Caki2 (cell line): ENCODE data around the gene CCDC88A. TPM values are rescaled to one million over a fixed set of nuclear protein-coding genes. Genes with fewer than 3 reads are reported as not detected.
A peak's percentile ranks its signal among the peaks of the same experiment; 100 is the strongest.
"Not testable (repeated sequence)": the region's sequence is repeated elsewhere in the genome, so short reads cannot be mapped to it uniquely, and the experiment has no call there.

Source experiments
- DNase-seq: peaks from one replicate; pipeline ENCODE4 v3.0.0-alpha.2; 2015; ENCODE audit warnings: low read depth
- in situ Hi-C: cut with HindIII; loops from 2 replicates; pipeline ENCODE4 v1.10.0; 2016; ENCODE audit warnings: low sequenced_read_pairs, low pct_unique_long_range_greater_than_20kb, mixed read lengths
- total RNA-seq: library from RNA; depleted of rRNA; stranded (reverse); fragments of >200 nt; shearing (Covaris generic); gene quantifications from 2 replicates; pipeline ENCODE4 v1.2.3, GENCODE V29; 2014; ENCODE audit warnings: low replicate concordance

CCDC88A gene
- total RNA-seq, 1 experiment from 2014 or later = 18.5 TPM

DNA sequence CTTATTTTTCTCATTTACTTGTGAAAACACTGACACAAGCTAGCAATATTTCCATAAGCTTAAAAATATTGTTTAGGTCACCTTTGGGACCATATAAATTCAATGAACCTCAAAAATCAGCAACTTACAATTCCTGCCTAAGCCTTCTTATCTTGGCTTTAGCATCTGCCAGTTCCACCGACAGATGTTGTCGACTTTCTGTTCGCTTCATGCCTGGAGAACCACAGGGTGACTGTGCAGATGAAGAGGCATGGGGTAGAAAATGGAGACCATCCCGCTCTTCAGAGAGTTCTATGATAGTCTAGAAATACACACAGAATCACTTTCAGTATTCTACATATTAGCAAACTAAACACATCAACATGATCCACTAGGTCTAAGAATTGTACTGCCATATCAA is 64.2 kb downstream of the CCDC88A start:
- in situ Hi-C loops = no loop called here

DNA sequence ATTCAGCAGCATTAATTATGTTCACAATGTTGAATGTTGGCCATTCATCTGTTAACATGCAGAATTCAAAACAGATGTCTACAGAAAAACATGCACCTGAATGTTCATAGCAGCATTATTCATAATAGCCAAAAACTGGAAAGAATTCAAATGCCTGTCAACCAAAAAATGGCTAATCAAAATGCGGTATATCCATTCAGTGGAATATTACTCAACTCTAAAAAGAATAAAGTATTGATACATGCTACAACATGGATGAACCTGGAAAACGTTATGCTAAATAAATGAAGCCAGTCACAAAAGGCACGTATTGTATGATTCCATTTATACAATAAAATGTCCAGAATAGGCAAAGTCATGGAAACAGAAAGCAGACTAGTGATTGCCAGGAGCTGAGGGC is 68.0 kb downstream of the CCDC88A start:
- no peak for DNase-seq
- in situ Hi-C loops = no loop called here

More for the DNA sequence above, 64.2 kb downstream of the CCDC88A start:
- DNase-seq = no peak

DNA sequence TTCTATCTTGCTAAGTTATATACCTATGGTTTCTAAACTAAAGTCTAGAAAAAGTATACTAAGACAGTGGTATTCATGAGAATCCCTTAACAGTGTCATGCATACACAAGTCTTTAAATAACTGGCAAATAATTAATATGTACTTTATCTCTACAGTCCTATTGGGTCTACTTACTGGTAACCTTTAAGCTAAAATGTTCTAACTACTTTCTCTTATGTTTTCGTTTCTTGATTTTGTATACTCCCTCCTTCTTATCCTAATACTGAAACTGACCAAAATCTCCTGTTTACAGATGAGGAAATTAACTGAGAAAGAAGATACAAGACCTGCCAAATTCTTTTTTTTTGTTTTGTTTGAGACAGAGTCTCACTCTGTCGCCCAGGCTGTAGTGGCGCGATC is 74.6 kb downstream of the CCDC88A start:
- in situ Hi-C loops = no loop called here

DNA sequence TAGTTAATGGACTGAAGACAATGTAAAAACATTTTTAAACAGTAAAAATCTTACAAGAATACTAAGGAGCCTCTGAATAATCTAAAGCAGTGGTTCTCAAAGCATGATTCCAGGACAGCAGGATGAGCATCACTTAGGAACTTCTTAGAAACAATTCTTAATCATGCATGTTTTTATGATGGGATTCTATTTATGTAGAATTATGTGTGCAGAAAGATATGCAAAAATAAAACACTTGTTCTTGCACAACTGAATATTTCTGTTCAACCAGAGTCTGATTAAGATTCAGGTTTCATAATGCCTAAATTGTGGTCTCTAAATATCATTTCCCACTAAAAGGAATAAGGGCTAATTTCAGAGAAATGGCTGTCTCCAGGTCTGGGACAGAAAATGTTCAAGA is 81.4 kb downstream of the CCDC88A start:
- no peak for DNase-seq
- in situ Hi-C loops = no loop called here

More for the DNA sequence above, 74.6 kb downstream of the CCDC88A start:
- DNase-seq = no peak

DNA sequence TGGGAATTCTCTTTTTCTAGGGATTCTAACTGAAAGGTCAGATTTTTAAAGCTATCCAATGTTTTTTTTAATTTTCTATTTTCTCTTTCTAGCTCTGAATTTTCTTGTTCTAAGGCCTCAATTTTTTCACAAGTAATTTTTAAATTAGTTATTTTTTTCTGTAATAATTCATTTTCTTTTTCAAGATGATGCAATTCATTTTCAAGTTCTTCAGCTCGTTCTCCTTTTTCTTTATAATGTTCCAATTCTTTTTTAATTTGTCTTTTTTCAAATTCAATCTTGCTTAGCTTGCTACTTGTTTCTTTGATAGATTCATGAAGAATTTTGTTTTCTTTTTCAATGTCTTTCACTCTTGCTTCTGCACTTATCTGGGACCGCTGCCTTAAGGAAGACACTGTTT is 84.9 kb downstream of the CCDC88A start:
- DNase-seq = no peak
- in situ Hi-C loops = no loop called here

DNA sequence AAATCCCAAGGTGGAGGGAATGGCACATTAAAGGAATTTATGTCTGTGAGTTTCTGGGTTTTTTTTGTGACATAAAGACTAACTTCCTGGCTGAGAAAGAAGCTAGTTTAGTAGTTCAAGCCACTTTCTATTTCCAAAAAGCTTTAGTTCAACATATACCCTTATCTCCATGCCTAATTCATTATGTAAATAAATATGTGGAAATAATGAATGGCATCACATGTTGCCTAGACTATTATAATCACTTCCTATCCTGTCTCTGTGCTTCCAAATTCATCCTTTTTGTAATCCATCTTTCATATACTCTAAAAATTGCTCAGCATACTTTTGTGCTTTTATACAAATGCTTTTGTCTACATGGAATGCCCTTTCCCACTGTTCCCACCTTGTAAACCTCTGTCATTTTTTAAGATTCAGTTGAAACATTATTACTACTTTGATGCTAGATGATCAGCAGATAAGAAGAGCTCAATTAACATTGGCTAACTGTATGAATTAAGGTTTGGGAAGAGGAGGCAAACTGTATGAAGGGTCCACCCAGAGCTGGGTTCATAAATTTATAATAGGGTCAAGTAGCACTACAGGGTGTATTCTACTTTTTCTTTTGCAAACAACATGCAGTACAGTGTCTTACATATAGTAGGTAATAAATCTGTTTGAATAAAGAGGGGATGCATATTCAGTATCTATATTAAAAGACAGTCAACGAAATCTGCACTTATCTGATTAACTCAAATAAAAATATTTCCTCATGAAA is 88.9 kb downstream of the CCDC88A start:
- DNase-seq = no peak
- in situ Hi-C loops = no loop called here

DNA sequence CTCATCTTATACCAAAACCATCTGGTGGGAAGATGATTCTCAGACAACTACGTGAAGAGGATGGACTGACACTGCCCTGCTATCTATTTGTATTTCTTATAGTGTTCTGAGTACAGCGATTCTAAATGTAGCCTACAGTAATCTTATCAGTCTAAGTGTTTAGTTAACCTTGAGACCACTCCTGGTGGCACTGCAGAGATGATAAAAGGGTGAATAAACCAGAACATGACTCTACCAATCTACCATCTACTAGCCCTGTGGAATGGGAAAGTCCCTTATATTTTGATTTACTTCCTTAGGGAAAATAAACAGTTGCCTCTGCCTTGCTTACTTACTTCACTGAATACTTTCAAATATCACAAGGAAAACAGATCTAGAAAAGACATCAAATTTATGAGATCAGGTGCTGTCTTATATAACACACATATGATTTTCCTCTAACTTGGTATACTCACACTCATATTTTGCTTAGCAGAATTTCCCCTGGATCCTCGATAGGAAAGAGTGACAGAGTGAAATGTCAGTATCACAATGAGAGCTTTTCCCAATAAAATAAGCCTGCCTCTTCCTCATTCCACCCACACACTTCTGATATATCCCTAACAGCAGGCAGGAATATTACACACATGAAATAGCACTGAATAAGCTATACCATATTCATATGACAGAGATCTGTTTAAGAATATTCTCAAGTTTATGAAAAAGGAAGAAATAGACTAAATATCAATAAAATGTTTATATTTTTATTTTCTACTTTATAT is 92.0 kb downstream of the CCDC88A start:
- in situ Hi-C loops = no loop called here

DNA sequence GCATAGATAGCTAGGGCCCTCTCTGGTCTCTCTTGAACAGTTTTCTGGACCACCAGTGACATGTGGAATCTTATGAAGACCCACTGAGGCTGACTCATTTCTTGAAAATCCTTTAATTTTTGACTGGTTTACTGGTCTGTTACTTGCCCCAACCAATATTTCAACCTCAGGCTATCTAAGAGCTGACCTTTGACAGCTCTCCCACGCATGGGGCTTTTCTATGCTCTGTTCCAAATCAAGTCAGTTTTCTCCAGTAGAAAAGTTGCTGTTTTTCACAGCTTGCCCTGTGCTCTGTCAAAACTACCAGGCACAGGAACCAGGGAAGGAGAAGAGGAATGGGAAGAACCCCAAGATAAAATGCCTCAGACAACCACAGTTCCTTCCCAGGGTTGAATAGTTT is 104.7 kb downstream of the CCDC88A start:
- DNase-seq = no peak
- in situ Hi-C loops = no loop called here

More for the DNA sequence above, 92.0 kb downstream of the CCDC88A start:
- DNase-seq = no peak

DNA sequence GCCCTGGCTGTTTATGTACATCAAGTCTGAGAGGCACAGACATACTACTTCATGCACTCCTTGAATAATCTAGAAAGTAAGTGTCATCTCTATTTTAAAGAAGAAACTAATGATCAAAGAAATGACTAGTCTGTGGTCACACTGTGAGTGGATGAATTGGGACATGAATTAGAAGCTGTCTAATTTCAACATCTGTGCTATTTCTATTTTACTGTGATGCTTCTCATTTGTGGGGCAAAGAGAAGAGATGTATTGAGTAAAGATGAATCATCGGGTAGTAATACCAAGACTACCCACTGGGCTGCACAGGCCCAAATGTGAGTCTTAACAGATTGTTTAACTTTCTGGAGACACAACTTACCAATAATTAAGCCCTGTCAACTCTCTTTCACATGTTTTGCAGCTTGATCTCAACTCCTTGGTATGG is 108.2 kb downstream of the CCDC88A start:
- DNase-seq = peak; percentile 9
- in situ Hi-C loops = no loop called here

DNA sequence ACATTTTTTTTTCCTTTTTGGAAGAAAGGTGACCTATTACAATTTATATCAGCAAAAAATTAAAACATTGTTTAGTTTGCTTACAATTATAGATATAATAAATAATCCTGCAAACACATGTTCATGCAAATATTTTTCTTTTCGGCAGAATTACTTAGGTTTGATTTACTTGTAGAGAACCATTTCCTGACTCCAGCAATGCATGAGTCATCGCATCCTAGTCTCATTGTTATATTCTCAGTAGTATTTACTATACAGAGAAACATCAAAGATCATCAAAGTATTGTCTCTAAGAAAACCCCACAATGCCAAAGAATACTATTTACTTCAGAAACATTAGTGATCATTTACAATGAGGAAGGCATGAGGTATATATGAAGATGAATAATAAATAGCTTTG is 110.2 kb downstream of the CCDC88A start:
- no peak for DNase-seq
- in situ Hi-C loops = no loop called here

DNA sequence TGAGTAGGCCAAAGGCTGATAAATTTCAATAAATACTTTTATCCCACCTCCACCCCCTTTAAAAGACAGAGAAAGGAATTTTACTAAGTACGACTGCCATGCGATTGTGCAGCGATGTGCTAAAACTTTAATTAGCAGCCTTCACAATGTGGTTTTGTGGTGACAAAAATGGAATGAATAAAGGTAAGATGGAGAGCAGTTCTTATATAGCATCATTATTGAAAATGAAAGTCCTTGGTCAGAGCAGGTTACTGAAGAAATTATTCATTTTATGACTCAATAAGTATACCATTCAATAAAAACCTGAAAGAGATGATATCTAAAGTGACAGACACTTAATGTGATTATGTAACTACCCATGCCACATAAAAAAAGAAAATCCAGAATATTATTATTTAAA is 117.4 kb downstream of the CCDC88A start:
- no peak for DNase-seq
- in situ Hi-C loops = no loop called here

DNA sequence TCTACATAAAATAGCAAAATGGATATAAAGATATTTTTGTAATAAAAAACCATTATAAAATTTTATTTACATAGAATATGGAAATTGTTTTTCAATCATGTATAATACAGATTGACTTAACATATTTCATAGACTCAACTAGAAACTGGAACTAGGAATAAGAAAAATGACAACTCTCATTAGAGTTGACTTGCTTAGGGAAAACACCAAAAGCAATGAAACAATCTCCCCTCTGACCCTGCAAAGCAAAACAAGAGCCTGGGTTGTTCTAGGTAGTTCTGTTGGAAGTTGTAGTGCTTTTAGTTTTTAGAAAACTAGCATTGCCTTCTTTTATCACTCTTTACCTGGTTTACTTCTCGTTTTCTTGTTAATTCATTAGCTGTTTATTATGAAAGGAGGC is 118.4 kb downstream of the CCDC88A start:
- DNase-seq = no peak
- in situ Hi-C loops = no loop called here

DNA sequence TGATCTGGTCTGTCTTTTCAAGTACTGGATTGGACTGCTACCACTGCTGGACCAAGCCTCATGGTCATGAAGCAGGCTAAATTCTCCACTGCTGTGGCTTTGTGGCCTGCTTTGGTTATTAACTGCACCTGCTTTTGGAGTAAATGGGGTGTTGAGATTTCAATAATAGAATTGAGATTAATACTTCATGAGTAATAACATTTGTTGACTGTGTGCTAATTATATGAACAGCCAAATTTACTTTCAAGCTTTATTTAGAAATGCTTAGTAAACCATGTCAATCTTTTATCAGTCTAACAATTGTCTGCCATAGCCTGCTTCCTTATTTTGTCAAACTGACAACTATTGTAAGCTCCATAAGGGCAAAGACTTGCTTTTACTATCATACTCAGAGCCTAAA is 123.3 kb downstream of the CCDC88A start:
- in situ Hi-C loops = no loop called here
- no peak for DNase-seq

DNA sequence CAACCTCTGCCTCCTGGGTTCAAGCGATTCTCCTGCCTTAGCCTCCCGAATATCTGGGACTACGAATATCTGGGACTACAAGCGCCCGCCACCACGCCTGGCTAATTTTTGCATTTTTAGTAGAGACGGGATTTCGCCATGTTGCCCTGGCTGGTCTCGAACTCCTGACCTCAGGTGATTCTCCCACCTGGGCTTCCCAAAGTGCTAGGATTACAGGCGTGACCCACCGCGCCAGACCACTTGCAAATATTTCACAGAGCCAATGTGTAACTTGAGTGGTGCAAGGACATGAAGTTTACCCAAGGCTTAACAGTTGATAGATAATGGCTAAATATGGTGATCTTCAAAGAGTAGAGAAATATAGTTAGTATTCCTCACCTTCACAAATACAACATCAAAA is 136.6 kb downstream of the CCDC88A start:
- DNase-seq = no peak
- in situ Hi-C loops = no loop called here

DNA sequence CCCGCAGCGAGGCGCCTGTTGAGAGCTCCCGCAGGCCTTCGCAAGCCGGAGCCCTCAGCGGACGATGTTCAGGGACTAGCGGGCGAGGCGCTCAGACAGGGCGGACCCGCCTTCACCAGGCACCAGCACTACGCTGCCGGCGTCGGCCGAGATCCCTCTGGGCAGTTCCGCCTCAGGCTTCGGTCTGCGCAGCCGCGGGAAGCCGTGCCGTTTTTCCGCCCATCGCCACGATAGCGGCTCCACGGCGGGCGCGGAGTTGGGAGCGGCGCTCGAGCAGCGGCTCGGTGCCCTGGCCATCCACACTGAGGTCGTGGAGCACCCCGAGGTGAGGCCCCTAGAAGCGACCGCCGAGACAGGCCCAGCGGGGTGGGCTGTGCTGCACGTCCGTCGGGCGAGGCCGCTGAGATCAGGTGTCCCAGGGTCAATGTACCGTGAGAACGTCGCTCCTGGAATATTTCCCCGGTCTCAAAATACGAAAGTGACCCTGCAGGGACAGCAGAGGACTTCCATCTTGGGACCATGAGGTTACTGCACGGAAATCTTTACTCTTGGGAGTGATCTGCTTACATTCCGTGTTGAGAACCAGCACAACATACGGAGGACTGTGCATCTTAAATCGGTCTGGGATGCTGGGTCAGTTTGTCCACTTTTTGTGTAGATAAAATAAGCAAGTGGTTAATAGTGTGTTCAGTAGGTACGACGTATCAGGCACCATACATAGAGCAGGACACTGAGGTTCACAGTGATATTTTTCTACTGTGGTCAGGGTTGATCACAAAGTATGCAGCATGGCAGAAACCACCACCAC is 137.3 kb downstream of the CCDC88A start:
- in situ Hi-C loops = no loop called here
- DNase-seq = peak; percentile 86

DNA sequence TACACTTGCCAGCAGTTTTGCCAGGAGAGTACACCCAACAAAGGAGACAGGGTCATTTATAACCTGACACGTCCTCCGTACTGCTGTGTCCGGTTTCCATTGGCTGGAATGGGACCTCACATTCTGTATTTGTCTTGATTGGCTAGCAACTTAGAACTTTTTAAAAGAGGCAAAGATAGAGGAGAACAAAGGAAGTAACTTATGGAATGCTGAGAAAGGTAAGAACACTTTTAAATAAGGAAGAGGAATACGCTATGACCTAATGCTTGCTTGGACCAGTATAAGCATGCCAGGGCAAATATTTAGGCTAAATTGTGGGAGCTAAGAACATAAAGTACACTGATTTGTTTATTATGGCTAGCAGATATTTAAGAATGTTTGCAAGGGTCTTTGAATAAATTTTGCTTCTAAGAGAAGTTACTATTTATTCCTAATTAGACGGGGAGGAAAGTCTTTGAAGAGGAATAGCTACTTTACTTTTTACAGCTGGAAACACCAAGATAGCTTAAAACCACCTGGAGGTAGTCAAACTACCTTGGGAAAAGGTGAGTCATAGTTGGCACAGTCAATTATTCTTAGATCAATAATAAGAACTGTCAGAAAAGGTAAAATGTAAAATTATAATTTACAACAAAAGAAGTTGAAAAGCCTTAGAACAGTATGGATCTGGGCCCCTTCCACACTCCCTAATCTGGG is 138.7 kb downstream of the CCDC88A start:
- DNase-seq, in situ Hi-C loops: not testable (repeated sequence)

DNA sequence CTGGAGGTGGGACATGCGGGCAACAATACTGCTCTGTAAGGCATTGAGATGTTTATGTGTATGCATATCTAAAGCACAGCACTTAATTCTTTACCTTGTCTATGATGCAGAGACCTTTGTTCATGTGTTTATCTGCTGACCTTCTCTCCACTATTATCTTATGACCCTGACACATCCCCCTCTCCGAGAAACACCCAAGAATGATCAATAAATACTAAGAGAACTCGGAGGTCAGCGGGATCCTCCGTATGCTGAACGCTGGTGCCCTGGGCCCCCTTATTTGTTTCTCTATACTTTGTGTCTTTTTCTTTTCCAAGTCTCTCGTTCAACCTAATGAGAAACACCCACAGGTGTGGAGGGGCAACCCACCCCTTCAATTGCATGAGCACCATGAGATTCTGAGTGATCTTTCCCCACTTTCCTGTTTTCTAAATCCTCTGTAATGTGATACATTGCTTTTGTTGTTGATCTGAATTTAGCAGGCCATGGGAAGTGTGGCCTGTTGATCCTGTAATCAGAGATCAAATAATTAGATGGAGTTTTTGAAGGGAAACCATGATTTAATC is 139.7 kb downstream of the CCDC88A start:
- in situ Hi-C loops = not testable (repeated sequence)

DNA sequence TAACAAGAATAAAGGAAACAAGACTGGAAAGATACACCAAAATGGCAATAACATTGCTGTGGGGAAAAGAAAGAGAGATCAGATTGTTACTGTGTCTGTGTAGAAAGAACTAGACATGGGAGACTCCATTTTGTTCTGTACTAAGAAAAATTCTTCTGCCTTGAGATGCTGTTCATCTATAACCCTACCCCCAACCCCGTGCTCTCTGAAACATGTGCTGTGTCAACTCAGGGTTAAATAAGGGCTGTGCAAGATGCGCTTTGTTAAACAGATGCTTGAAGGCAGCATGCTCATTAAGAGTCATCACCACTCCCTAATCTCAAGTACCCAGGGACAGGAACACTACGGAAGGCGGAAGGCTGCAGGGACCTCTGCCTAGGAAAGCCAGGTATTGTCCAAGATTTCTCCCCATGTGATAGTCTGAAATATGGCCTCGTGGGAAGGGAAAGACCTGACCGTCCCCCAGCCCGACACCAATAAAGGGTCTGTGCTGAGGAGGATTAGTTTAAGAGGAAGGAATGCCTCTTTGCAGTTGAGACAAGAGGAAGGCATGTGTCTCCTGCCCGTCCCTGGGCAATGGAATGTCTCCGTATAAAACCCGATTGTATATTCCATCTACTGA is 140.3 kb downstream of the CCDC88A start:
- in situ Hi-C loops, DNase-seq: not testable (repeated sequence)

More for the DNA sequence above, 139.7 kb downstream of the CCDC88A start:
- not testable (repeated sequence) for DNase-seq
